GM12878 (cell line): ENCODE data around the gene CASK. TPM values are rescaled to one million over a fixed set of nuclear protein-coding genes. Genes with fewer than 3 reads are reported as not detected.

ENCODE experiments used
- ATAC-seq: fragments of 200-7000 bp; cut with Tn5 transposase; 3 replicates; pipeline ENCODE4 v1.9.1; 2020; ENCODE audit warnings: mild to moderate bottlenecking, moderate library complexity
- BruUV-seq: library from RNA; stranded (reverse); fragments of 400-500 nt; replicated peaks from 2 replicates; lab custom pipeline; 2021; lab: Mats Ljungman, UMichigan
- CTCF ChIA-PET: fragments of 300-600 bp; sonication (Branson Sonifier 250); formaldehyde crosslinking; extraction: SDS; loops from one replicate; lab custom pipeline; 2021; ENCODE audit warnings: inconsistent platforms; lab: Yijun Ruan, JAX
- POLR2A ChIA-PET: fragments of 350-600 bp; formaldehyde crosslinking; extraction: SDS; loops from one replicate; lab custom pipeline; 2021; ENCODE audit warnings: inconsistent platforms; lab: Charles Lee
- RAD21 ChIA-PET: fragments of 300-600 bp; sonication (Branson Sonifier 250); formaldehyde crosslinking; loops from one replicate; lab custom pipeline; 2023; ENCODE audit warnings: antibody characterized with exemption; ENCODE audit not compliant: unreplicated experiment; lab: Charles Lee
- SMC1A ChIA-PET: fragments of 300-600 bp; sonication (Branson Sonifier 250); formaldehyde crosslinking; loops from one replicate; lab custom pipeline; 2023; ENCODE audit not compliant: unreplicated experiment, uncharacterized antibody; lab: Charles Lee
- DNase-seq: peaks from one replicate; pipeline ENCODE4 v3.0.0-alpha.2; 2011; ENCODE audit warnings: low read depth, low spot score
- FAIRE-seq: peaks from 3 replicates; lab custom pipeline; 2011; peaks lifted over from hg19 to GRCh38; lab: Jason Lieb, UNC
- H2AFZ ChIP-seq: 2 replicates; pipeline ENCODE4 v1.6.0; 2011; ENCODE audit warnings: low read depth, low read length, control low read depth; ENCODE audit not compliant: control insufficient read depth
- H3K27ac ChIP-seq: 2 replicates; pipeline ENCODE4 v1.5.1; 2011; ENCODE audit warnings: control low read depth; ENCODE audit not compliant: control insufficient read depth, insufficient read depth
- H3K27me3 ChIP-seq, 2 experiments: replicated peaks in 1 of 2; 2 replicates each; pipeline versions ENCODE4 v1.6.0 to v1.6.1; 2011; ENCODE audit warnings: low read length in 1 of 2; ENCODE audit not compliant: control insufficient read depth in 2 of 2, insufficient read depth in 2 of 2
- H3K36me3 ChIP-seq, 2 experiments: 2 replicates each; pipeline ENCODE4 v1.5.1; 2011; ENCODE audit warnings: low read length in 1 of 2; ENCODE audit not compliant: control insufficient read depth in 2 of 2, insufficient read depth in 2 of 2
- H3K4me1 ChIP-seq: 2 replicates; pipeline ENCODE4 v1.6.1; 2011; ENCODE audit warnings: mild to moderate bottlenecking, low read length, moderate library complexity, mixed read lengths; ENCODE audit not compliant: control insufficient read depth, insufficient read depth
- H3K4me2 ChIP-seq: 2 replicates; pipeline ENCODE4 v1.6.0; 2011; ENCODE audit warnings: control low read depth; ENCODE audit not compliant: control insufficient read depth, insufficient read depth
- H3K4me3 ChIP-seq: fragments of 200-600 bp; sonication (generic); 2 replicates; pipeline ENCODE4 v1.5.1; 2016
- H3K79me2 ChIP-seq: 2 replicates; pipeline ENCODE4 v1.6.0; 2011; ENCODE audit warnings: low read length; ENCODE audit not compliant: control insufficient read depth, insufficient read depth
- H3K9ac ChIP-seq: 2 replicates; pipeline ENCODE4 v1.8.0; 2011; ENCODE audit warnings: low read length, control low read depth, mixed read lengths; ENCODE audit not compliant: control insufficient read depth, insufficient read depth
- H3K9me3 ChIP-seq: replicated peaks from 3 replicates; pipeline ENCODE4 v1.5.1; 2011; ENCODE audit warnings: mild to moderate bottlenecking, low read length; ENCODE audit not compliant: control insufficient read depth, insufficient read depth
- H4K20me1 ChIP-seq: 2 replicates; pipeline ENCODE4 v1.6.0; 2011; ENCODE audit not compliant: control insufficient read depth, insufficient read depth
- EED ChIP-seq: sonication (generic); IDR thresholded peaks from 2 replicates; pipeline ENCODE4 v1.6.1; 2016; ENCODE audit warnings: antibody characterized with exemption, low read depth
- IKZF2 ChIP-seq, 2 experiments: fragments of 450-650 bp; IDR thresholded peaks; 2 replicates each; pipeline ENCODE4 v1.6.1; 2017; ENCODE audit warnings: mild to moderate bottlenecking in 2 of 2, moderate library complexity in 2 of 2
- JUNB ChIP-seq: IDR thresholded peaks from 2 replicates; pipeline ENCODE4 v1.6.1; 2016; ENCODE audit warnings: antibody characterized with exemption, mild to moderate bottlenecking
- MEF2B ChIP-seq: fragments of 450-650 bp; IDR thresholded peaks from 2 replicates; pipeline ENCODE4 v1.6.1; 2018; ENCODE audit warnings: mild to moderate bottlenecking, moderate library complexity; ENCODE audit not compliant: partially characterized antibody, poor library complexity, severe bottlenecking
- RELA ChIP-seq: fragments of 450-650 bp; IDR thresholded peaks from 2 replicates; pipeline ENCODE4 v1.8.0; 2014; ENCODE audit warnings: borderline replicate concordance; ENCODE audit not compliant: partially characterized antibody
- RUNX3 ChIP-seq: IDR thresholded peaks from 2 replicates; pipeline ENCODE4 v1.6.1; 2012; ENCODE audit warnings: low read length, inconsistent platforms
- SUZ12 ChIP-seq: fragments of 200-600 bp; sonication (generic); IDR thresholded peaks from one replicate; pipeline ENCODE4 v1.6.1; 2018; ENCODE audit warnings: antibody characterized with exemption, mild to moderate bottlenecking; ENCODE audit not compliant: unreplicated experiment
- WGBS: methylation state at CpG from one replicate; pipeline ENCODE4 v1.1.6; 2016; ENCODE audit warnings: low lambda C conversion rate; ENCODE audit not compliant: insufficient replicate concordance, insufficient coverage; ENCODE audit errors: missing lambda C conversion rate; 5-methylcytosine and 5-hydroxymethylcytosine counted together
- in situ Hi-C: fragments of 300-500 bp; cut with MboI; formaldehyde crosslinking; loops from 9 replicates; pipeline ENCODE4 v1.14.3; 2018; ENCODE audit warnings: mixed read lengths
- intact Hi-C: fragments of 100-400 bp; cut with micrococcal nuclease; formaldehyde crosslinking; loops from one replicate; pipeline ENCODE4 v1.14.2; 2022; ENCODE audit not compliant: unreplicated experiment
- polyA plus RNA-seq, 11 experiments: library from polyadenylated mRNA; depleted of rRNA in 4 of 11; unstranded in 6 of 11; stranded (reverse) in 5 of 11; fragments of >200 nt; fragmentation: Nextera tagmentation in 4 of 11; fragmentation: Illumina TruSeq in 1 of 11; extraction: Ambion mirVana in 4 of 11; extraction: Trizol in 1 of 11; gene quantifications; 1 replicate in 1 of 11; 2 replicates in 10 of 11; pipeline versions ENCODE4 v1.2.1 to v1.2.3, GENCODE V29; 2011 to 2016; ENCODE audit warnings: inconsistent platforms in 2 of 11, missing spikeins in 2 of 11, low read depth in 1 of 11
- total RNA-seq, 4 experiments: library from RNA; depleted of rRNA in 3 of 4; stranded (reverse); fragments of >200 nt in 3 of 4; fragmentation: Illumina TruSeq in 1 of 4; extraction: Trizol in 1 of 4; gene quantifications; 2 replicates each; pipeline versions ENCODE4 v1.2.1 to v1.2.3, GENCODE V29; 2013 to 2021
- TF ChIP-seq, protein P1 (sequence below): fragments of 450-650 bp; IDR thresholded peaks from 2 replicates; pipeline ENCODE4 v1.6.1; 2016; ENCODE audit warnings: mild to moderate bottlenecking
- TF ChIP-seq, protein P2 (sequence below): IDR thresholded peaks from 2 replicates; pipeline ENCODE4 v1.6.1; 2011; ENCODE audit warnings: borderline replicate concordance, low read depth, mild to moderate bottlenecking, moderate library complexity, low read length; ENCODE audit not compliant: insufficient read depth, poor library complexity, severe bottlenecking

The CASK gene
- total and polyA plus RNA-seq, 10 of the 15 experiments (the other 5 are each of a cell fraction or from before 2014, with no cell fraction given): 0.60 to 45.9 (median 4.8) TPM

GRCh38 chrX:41758401-41758800 is 165.0 kb downstream of the CASK start (continued):
- TF ChIP-seq RUNX3: no peak
- TF ChIP-seq, protein P1, sequence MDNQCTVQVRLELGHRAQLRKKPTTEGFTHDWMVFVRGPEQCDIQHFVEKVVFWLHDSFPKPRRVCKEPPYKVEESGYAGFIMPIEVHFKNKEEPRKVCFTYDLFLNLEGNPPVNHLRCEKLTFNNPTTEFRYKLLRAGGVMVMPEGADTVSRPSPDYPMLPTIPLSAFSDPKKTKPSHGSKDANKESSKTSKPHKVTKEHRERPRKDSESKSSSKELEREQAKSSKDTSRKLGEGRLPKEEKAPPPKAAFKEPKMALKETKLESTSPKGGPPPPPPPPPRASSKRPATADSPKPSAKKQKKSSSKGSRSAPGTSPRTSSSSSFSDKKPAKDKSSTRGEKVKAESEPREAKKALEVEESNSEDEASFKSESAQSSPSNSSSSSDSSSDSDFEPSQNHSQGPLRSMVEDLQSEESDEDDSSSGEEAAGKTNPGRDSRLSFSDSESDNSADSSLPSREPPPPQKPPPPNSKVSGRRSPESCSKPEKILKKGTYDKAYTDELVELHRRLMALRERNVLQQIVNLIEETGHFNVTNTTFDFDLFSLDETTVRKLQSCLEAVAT: no peak
- no peak for TF ChIP-seq MEF2B
- no peak for TF ChIP-seq JUNB
- TF ChIP-seq SUZ12: no peak
- no peak for TF ChIP-seq RELA
- TF ChIP-seq, protein P2, sequence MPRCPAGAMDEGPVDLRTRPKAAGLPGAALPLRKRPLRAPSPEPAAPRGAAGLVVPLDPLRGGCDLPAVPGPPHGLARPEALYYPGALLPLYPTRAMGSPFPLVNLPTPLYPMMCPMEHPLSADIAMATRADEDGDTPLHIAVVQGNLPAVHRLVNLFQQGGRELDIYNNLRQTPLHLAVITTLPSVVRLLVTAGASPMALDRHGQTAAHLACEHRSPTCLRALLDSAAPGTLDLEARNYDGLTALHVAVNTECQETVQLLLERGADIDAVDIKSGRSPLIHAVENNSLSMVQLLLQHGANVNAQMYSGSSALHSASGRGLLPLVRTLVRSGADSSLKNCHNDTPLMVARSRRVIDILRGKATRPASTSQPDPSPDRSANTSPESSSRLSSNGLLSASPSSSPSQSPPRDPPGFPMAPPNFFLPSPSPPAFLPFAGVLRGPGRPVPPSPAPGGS: no peak
- TF ChIP-seq EED: no peak

GRCh38 chrX:41750716-41751115 is 172.6 kb downstream of the CASK start:
- CTCF ChIA-PET: interaction anchor here (0.7 to 0.9 kb wide), 2 partner anchors 31 to 466 kb away, joined by 3 read pairs; no protein-coding TSS in a partner anchor
- Histone ChIP-seq H3K79me2 (no peaks in the 10 kb centered on the region), H3K27me3 (no peaks in the 10 kb centered on the region), H3K4me1 (no peaks in the 10 kb centered on the region), H4K20me1 (no peaks in the 10 kb centered on the region), H3K4me3 (no peak overlapping the region), H3K4me2 (no peak overlapping the region), H2AFZ (no peak overlapping the region), H3K9ac (no peak overlapping the region), H3K27ac (no peak overlapping the region), H3K36me3 (no peaks in the 10 kb centered on the region), H3K9me3 (no peaks in the 10 kb centered on the region)
- FAIRE-seq (no peak), ATAC-seq (no peak), DNase-seq (no peak)
- WGBS: 19% methylated on average over 3 of the region's 3 CpGs
- intact Hi-C loops (no loop called here), in situ Hi-C loops (loop anchor here (10.0 kb wide), 1 partner anchor 476 kb away; no protein-coding TSS in a partner anchor)
- SMC1A ChIA-PET: interaction anchor here (1.5 kb wide), 1 partner anchor 8 kb away, joined by 3 read pairs; no protein-coding TSS in a partner anchor
- POLR2A ChIA-PET: no interaction called here
- RAD21 ChIA-PET: interaction anchor here (0.9 kb wide), 1 partner anchor 9 kb away, joined by 3 read pairs; no protein-coding TSS in a partner anchor
- BruUV-seq: no TSS peak
- no peak for TF ChIP-seq IKZF2 (IDR thresholded peaks at IDR 0.05)
- TF ChIP-seq, all 136 proteins: peak for 0
